Measurements from ENCODE around the gene CRELD2.

CRELD2 gene

DNA sequence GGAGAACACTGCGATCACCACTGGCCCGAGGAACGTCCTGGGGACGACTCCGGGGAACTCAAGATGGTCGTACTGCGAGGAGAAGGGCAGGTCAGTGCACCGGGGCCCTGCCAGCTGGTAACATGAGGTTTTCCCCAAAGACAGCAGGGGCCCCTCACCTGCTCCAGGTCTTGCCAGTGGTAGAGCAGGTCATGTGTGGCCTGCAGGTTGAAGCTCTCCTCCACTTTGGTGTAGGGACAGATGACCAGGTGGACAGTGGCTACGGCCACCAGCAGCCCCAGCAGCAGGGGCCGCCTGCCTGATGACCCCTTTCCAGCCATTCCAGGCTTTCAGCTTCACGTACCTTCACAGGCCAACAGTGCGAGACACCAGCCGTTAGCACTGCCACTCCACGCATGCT is 5.0 kb upstream of the CRELD2 start:
- no peak for FAIRE-seq

GRCh38 chr22:49914256-49914655 is 4.2 kb upstream of the CRELD2 start:
- no peak for FAIRE-seq

DNA sequence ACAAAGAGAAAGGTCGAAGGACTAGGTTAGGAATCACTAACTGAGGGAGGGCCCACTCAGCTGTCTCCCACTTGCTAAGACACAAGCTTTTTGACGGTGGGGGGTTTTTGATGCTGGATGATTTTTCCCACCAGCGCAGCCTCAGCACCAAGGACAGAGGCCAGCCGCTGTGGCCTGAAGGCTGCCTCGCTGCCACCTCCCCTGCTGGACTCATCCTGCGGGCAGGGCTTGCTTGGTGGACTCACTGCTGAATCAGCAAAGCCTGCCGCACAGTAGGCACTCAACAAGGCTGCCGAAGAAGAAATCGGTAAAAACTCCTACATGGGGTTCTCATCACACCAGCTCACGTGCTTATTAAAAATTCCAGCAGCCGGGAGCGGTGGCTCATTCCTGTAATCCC is 2.8 kb upstream of the CRELD2 start:
- no peak for FAIRE-seq

GRCh38 chr22:49916831-49917230 is 1.6 kb upstream of the CRELD2 start:
- FAIRE-seq: no peak

DNA sequence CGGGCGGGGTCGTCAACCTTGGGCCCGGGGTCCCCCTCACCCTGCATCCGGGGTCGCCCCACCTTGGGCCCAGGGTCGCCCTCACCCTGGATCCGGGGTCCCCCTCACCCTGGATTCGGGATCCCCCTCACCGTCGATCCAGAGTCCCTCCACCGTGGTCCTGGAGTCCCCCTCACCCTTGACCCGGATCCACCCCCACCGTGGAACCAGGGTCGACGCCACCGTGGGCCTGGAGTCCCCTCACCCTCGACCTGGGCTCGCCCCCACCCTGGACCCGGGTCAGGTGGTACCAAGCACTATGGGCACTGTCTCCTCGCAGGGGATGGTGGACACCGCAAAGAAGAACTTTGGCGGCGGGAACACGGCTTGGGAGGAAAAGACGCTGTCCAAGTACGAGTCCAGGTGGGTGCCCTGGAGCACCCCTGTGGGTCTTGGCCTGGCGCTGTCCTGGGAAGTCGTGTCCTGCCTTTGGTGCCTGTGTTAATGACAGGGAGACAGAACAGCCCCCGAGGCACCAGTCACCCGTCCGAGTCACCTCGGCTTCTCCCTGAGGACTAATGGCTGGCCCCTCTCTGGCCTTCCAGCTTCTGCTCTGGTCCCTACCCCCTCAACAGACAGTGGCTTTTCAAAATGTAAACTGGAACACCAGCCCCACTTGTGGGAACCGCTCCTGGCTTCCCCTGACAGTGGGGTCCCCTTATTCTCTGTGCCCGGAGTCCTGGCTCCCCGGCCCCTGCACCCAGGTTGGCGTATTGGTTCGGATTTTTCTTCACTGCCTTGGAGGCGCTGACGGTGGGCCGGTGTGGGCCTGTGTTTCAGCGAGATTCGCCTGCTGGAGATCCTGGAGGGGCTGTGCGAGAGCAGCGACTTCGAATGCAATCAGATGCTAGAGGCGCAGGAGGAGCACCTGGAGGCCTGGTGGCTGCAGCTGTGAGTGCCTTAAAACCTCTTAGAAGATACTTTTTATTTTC is 762 bp downstream of the CRELD2 start:
- FAIRE-seq: no peak

DNA sequence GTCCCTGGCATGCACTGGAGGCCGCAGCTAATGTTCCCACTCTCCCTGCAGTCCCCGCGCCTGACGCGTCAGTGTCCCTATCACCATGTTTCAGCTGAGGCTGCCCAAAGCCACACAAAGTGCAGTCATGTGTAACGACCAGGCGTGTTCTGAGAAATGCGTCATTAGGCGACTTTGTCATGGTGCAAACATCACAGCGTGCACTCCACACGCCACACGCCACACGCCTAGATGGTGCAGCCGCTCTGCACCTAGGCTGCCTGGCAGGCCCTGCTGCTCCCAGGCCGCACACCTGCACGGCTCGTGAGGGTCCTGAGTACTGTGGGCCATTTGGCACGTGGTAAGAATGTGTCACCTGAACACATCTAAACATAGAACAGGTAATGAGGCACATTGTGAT is 2.4 kb downstream of the CRELD2 start:
- no peak for FAIRE-seq

- no peak for FAIRE-seq
These were observed 3.3 kb downstream of the CRELD2 start for GRCh38 chr22:49921508-49922278.

- no peak for FAIRE-seq
These were observed 4.0 kb downstream of the CRELD2 start for GRCh38 chr22:49922484-49922883.

DNA sequence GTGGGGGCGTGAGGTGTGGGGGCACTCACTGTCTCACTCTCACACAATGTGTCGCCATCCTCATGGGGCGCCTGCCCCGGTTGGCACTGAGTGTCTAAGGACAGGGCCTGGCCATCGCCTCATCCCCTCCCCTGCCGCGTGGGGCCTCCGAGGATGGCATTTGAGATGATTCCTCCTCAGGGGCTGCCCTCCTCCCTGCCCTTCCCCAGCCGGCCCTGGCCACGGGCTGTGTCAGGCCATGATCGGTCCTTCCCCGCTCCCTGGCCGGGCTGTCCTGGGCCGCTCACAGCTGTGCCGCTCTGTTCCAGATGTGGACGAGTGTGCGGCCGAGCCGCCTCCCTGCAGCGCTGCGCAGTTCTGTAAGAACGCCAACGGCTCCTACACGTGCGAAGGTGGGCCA is 4.5 kb downstream of the CRELD2 start:
- FAIRE-seq: no peak

GRCh38 chr22:49923445-49923844 is 5.0 kb downstream of the CRELD2 start:
- FAIRE-seq: no peak

DNA sequence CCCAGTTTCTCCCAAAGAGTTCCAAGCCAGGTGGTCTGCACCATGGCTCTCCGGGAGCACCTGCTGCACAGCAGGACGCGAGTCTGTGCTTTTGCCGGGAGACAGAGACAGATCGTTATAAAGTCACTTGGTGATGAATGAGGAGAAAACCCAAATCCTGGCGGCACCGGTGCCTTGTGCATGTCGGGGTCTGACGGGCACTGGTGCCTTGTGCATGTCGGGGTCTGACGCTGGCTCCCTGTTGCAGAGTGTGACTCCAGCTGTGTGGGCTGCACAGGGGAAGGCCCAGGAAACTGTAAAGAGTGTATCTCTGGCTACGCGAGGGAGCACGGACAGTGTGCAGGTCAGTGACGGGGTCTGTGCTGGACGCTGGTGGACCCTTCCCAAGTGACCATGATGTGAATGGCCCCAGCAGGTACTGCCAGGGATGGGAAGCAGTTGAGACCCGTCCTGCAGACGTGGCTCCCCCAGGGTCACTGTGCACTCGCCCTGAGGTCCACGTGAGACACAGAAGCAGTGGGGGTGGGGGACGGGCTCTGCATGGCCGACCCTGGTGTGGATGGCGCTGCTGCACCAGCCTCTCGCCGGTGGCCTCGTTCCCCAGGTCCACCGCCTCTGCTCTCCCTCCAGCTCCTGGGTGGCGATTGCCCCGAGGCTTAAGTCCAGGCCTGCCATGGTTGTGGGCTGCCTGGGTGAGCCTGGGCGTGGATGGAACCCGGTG is 5.8 kb downstream of the CRELD2 start:
- no peak for FAIRE-seq

DNA sequence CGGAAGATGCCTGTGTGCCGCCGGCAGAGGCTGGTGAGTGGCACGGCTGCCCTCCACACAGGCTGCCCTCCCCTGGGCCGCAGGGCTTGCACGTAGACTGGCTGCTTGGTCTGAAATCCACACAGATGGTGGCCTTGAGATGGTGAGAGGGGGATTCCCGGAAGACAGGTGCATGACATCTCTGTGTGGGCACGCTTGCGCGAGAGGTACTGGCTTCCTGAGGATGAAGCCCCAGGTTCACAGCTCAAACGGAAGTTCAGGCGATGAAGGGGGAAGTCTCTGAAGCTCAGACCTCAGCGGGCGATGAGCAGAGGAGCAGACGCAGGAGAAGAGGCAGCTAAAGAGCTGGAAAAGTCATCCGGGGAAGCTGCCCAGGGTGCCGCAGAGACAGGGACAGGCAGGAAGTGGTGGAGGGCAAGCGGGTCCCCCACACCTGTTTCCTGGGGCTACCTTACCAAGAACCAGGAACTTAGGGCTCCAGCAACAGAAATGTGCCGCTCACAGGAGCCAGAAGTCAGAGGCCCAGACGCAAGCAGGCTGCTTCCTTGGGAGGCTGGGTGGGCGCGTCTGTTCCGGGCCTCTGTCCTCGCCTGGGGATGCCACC is 7.2 kb downstream of the CRELD2 start:
- no peak for FAIRE-seq

GRCh38 chr22:49926916-49927315 is 8.5 kb downstream of the CRELD2 start:
- no peak for FAIRE-seq

- no peak for FAIRE-seq
These were observed 9.2 kb downstream of the CRELD2 start for GRCh38 chr22:49927483-49928184.

GRCh38 chr22:49928185-49928495 is 9.7 kb downstream of the CRELD2 start:
- FAIRE-seq: no peak

- FAIRE-seq: no peak
These were observed 10.2 kb downstream of the CRELD2 start for GRCh38 chr22:49928555-49929210.

DNA sequence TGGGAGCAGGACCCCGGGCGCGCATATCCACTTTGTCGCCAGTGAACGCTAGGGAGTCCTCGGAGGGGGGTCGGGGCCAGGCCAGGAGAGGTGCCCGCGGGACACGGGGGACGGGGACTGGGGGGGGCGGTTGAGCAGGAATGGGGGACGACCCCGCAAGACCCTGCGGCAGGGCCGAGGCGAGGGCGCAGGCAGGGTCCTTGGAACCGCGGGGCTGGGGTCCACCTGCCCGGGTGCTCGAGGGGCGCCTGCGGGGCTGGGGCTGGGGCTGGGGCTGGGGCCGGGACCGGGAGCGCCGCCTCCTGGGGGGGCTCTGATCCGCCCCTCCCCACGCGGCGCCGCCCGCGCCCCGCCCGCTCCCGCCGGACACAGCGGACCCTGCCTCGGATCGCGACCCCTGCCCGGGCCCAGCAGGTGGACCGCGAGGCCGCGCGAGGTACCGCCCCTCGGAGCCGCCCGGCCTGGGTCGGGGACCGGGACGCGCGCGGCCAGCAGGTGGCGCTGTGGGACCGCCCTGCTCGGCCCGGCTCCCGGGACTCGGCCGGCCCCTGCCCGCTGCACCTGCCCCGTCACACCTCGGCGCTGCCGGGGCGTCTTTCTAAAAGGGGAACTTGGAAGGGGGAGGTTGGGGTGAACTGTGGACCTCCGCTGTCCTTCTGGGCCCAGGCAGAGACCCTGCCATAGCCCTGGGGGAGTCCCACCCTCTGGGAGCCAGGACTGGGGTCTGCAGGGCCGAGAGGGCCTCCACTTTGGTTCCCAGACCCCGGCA is 11.0 kb downstream of the CRELD2 start:
- FAIRE-seq: no peak

DNA sequence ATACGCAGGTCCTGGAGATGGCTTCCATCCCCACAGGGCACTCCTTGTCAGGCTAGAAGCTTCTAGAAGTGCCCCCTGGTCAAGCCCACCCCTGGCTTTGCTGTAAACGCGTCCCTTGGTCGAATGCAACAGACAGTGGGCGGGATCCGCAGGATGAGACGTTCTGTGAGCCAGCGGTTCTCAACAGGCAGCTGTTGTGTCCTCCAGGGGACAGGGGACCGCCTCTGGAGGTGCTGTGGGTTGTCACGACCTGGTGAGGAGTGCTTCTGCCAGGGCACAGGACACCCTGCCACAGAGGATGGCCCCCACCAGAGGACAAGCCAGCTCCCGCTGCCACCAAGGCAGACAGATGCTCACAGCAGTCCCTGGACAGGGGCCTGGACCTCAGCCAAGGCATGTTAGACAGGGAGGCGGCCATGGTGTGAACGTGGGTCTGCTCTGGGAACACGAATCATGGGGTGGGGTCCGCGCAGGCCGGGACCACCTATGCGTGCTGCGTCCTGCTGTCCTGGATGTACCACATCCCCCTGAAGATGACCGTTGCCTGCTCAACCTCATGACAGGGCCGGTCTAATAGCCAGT is 11.7 kb downstream of the CRELD2 start:
- FAIRE-seq: no peak

GRCh38 chr22:49930596-49931412 is 12.4 kb downstream of the CRELD2 start:
- FAIRE-seq: no peak

Measured in A204.1 (cell line).